ENCODE data around the gene MAP4K2. TPM values are rescaled to one million over a fixed set of nuclear protein-coding genes. Genes with fewer than 3 reads are reported as not detected.

MAP4K2 gene
- total RNA-seq, 1 donor = 10.8 TPM

DNA sequence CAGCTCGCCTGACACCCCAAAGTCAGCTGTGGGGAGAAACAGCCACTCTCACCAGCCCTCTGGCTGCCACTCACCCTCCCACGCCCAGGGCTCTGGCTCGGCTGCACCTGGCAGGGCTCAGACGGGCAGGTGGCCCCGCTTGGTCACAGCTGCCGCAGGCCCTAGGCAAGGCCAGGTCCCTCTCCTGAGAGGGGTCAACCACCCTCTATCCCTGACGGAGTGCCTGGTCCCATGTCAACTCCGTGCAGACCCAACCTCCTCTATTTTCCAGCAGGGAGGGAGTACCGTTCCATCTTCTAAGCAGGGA lies 1.9 kb downstream of the MAP4K2 start:
- DNase-seq (ENCODE audit: low read depth) = no peak
- TF ChIP-seq, protein P1, sequence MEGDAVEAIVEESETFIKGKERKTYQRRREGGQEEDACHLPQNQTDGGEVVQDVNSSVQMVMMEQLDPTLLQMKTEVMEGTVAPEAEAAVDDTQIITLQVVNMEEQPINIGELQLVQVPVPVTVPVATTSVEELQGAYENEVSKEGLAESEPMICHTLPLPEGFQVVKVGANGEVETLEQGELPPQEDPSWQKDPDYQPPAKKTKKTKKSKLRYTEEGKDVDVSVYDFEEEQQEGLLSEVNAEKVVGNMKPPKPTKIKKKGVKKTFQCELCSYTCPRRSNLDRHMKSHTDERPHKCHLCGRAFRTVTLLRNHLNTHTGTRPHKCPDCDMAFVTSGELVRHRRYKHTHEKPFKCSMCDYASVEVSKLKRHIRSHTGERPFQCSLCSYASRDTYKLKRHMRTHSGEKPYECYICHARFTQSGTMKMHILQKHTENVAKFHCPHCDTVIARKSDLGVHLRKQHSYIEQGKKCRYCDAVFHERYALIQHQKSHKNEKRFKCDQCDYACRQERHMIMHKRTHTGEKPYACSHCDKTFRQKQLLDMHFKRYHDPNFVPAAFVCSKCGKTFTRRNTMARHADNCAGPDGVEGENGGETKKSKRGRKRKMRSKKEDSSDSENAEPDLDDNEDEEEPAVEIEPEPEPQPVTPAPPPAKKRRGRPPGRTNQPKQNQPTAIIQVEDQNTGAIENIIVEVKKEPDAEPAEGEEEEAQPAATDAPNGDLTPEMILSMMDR (IDR thresholded peaks at IDR 0.05; ENCODE audit: insufficient read depth, low read depth, low read length) = no peak
- no peak overlapping the region for H3K4me3 ChIP-seq (ENCODE audit: low read depth, low read length)

DNA sequence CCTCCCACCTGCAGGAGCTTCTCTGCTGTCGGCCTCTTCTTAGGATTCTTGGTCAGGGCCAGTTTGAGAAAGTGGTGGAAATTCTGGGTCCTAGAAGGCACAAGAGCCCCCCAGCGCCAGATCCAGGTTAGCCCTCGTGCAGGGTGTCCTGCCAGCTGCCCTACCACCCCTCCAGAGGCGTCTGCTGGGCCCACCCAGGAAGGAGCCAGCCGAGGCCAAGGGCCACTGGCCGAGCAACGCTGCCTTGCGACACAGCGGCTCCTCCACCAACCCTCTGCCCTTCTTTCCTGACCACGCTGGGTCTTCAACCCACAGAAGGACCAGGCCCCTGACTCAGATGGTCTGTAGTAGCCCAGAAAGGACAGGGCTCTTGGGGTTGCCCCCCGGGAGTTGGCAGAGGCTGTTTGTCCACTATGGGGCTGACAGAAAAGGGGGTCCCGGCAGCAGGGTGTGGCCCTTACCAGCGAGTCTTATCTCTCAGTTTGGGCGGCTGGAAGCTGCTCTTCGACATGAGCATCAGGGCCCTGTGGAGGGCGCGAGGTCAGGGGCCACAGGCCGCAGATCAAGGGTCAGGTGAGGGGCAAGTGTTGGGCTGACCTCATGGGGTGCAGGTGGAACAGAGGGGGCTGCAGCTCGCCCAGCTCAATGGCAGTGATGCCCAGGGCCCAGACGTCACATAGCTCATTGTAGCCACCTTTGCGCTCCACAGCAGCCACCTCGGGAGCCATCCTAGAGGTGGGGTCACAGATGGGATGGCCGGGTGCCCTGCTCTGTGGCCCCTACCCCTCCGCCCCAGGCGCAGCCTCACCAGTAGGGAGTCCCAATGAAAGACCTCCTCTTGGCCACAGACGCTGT lies 2.5 kb downstream of the MAP4K2 start:
- TF ChIP-seq, protein P1 (IDR thresholded peaks at IDR 0.05; ENCODE audit: insufficient read depth, low read depth, low read length) = no peak
- no peak overlapping the region for H3K4me3 ChIP-seq (ENCODE audit: low read depth, low read length)
- DNase-seq (ENCODE audit: low read depth) = no peak

DNA sequence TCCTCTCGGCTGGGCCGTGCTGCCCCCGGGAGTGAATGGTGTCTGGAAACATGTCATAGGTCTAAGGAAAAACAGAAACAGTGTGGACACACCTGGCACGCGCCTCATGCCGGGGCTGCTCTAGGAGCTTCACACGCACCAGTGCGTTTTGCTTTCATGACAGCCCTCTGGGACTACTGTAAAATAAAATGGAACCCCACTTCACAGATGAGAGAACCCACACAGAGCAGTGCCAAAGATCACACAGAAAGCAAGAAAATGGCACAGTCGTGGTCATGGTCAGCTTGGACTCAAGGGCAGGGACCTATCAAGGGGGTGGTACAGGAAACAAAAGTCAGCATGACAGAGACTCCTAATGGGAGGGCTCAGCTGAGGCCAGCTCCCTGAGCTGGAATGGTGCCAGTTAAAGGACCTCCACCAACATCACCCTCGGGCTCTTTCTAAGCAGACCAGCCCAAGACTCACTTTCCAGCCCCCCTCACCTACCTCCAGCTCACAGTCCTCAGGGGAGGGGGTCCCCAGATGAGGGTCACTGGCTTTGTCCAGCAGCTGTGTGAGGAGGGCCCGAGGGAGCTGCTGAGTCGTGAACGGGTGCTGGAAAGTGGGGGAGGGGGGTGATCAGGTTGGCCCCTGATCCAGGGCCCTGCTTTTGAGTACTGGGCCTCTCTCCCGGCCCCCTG lies 3.3 kb downstream of the MAP4K2 start:
- TF ChIP-seq, protein P1 (IDR thresholded peaks at IDR 0.05; ENCODE audit: insufficient read depth, low read depth, low read length) = no peak
- no peak overlapping the region for H3K4me3 ChIP-seq (ENCODE audit: low read depth, low read length)
- no peak for DNase-seq (ENCODE audit: low read depth)

DNA sequence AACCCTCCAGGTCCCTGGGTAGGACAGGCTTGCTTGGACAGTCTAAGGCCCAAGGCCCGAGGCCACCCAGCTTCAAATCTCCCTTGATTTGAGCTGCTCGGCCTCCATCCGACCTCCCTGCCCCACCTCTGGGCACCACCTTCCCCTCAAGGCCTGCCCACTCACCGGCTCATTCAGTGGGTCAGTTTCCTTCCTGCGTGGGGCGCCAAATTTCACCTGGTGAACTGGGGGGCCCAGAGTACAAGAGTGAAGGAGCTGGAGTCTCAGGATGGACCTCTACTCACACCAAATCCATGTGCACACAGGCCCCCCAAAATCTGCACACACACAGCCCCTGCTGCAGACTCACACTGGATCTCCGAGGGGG lies 3.8 kb downstream of the MAP4K2 start:
- TF ChIP-seq, protein P1 (IDR thresholded peaks at IDR 0.05; ENCODE audit: insufficient read depth, low read depth, low read length) = no peak
- DNase-seq (ENCODE audit: low read depth) = no peak
- H3K4me3 ChIP-seq (ENCODE audit: low read depth, low read length) = no peak overlapping the region

DNA sequence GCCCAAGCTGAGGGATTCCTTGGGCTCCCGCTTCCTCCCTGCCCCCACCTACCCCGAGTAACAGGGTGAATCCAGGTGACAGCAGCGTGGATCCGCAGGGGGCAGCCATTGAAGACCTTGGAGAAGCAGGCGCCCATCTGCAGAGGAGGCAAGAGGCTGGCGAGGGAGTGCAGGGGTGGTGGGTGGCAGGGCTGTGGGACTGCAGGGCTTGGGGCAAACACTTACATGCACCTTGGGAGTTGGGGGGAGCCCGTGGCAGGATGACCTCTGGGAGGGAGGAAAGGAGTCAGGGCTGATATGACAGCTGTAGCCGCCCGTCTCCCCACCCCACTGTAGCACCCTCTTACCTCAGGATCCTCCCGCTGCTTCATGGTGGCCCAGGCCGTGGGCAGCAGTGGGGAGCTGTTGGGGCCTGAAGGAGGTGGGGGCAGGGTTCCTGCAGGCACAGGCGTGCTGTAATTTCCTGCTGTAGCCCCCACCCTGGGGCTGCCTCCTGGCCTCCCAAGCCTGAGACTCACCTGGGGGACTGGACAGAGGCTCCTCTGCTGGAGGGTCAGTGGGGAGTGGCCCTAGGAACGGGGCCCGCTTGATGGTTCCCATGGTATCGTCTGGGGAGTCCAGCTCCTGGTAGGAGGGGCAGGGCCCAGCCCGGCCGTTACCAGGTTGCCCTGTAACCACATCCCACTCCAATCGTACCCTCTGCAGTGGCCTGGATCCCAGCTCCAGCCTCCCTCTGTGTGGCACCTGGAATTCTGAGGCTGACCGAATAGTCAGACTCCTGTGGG lies 6.1 kb downstream of the MAP4K2 start:
- TF ChIP-seq, protein P1 (IDR thresholded peaks at IDR 0.05; ENCODE audit: insufficient read depth, low read depth, low read length) = no peak
- H3K4me3 ChIP-seq (ENCODE audit: low read depth, low read length) = no peak overlapping the region
- DNase-seq (ENCODE audit: low read depth) = no peak

DNA sequence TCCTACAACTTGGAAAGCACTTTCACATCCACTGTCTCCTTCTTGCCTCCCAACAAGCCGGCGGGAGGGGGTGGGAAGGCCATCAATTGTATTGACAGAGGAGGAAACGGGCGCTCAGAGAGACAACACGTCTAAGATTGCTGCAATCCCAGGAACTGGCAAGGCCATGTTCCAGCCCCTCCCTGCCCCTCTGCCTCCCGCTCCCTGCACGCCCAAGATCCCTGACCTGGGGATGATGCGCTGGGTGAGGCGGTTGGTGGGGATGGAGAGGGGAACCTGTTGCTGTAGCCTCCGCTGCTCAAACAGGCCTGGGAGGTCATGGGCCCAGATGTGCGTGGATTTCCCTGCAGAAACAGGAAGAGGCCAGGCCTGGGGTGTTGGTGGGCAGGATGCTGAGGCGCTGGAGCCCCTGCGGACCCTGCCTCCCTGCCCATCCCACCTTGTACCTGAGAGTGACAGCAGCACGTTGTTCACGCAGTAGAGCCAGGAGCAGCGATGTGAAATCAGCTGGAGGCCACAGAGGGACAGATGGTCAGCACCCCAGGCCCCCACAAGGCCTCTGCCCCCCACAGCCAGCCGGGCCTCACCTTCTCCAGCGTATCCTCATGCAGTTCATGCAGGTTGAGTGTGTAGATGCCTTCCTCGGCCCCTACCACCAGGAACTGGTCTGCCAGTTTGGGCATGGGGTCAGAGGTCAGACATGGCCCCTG lies 6.8 kb downstream of the MAP4K2 start:
- TF ChIP-seq, protein P1 (IDR thresholded peaks at IDR 0.05; ENCODE audit: insufficient read depth, low read depth, low read length) = no peak
- no peak for DNase-seq (ENCODE audit: low read depth)

More for the DNA sequence above, 6.8 kb downstream of the MAP4K2 start:
- no peak overlapping the region for H3K4me3 ChIP-seq (ENCODE audit: low read depth, low read length)
